PC-3 (cell line): ENCODE measurements around the gene ZNF684. TPM values are rescaled to one million over a fixed set of nuclear protein-coding genes. Genes with fewer than 3 reads are reported as not detected.
"Not testable (repeated sequence)": the region's sequence is repeated elsewhere in the genome, so short reads cannot be mapped to it uniquely, and the experiment has no call there.

Source experiments
- ATAC-seq: fragments of 200-7000 bp; cut with Tn5 transposase; 2 replicates; pipeline ENCODE4 v1.9.1; 2020; ENCODE audit warnings: mild to moderate bottlenecking, moderate library complexity
- BruUV-seq: library from RNA; stranded (reverse); fragments of 400-500 nt; replicated peaks from 2 replicates; lab custom pipeline; 2021; lab: Mats Ljungman, UMichigan
- CTCF ChIA-PET: fragments of 300-600 bp; sonication (Branson Sonifier 250); formaldehyde crosslinking; loops from one replicate; lab custom pipeline; 2022; ENCODE audit warnings: antibody characterized with exemption; lab: Charles Lee
- POLR2A ChIA-PET: fragments of 300-600 bp; sonication (Branson Sonifier 250); formaldehyde crosslinking; loops from one replicate; lab custom pipeline; 2022; ENCODE audit warnings: antibody characterized with exemption; ENCODE audit not compliant: unreplicated experiment; lab: Charles Lee
- DNase-seq: peaks from one replicate; pipeline ENCODE4 v3.0.0-alpha.2; 2015
- H2AFZ ChIP-seq: fragments of 300-600 bp; sonication (generic); 2 replicates; pipeline ENCODE4 v1.6.0; 2016; ENCODE audit warnings: antibody characterized with exemption, low read length
- H3F3A ChIP-seq: fragments of 300-600 bp; sonication (generic); one replicate; pipeline ENCODE4 v1.6.0; 2017; ENCODE audit warnings: antibody characterized with exemption, low read length, control low read depth, mild to moderate bottlenecking; ENCODE audit not compliant: unreplicated experiment
- H3K27ac ChIP-seq: fragments of 300-600 bp; sonication (generic); 2 replicates; pipeline ENCODE4 v1.5.1; 2016; ENCODE audit warnings: mild to moderate bottlenecking, low read length
- H3K27me3 ChIP-seq: fragments of 300-600 bp; sonication (generic); 2 replicates; pipeline ENCODE4 v1.6.1; 2016; ENCODE audit warnings: low read length, mixed read lengths
- H3K36me3 ChIP-seq: fragments of 300-600 bp; sonication (generic); 2 replicates; pipeline ENCODE4 v1.6.1; 2016; ENCODE audit warnings: low read depth, mixed run types, low read length, mixed read lengths
- H3K4me1 ChIP-seq: fragments of 300-600 bp; sonication (generic); 2 replicates; pipeline ENCODE4 v1.5.1; 2016; ENCODE audit warnings: low read length; ENCODE audit not compliant: insufficient read depth
- H3K4me2 ChIP-seq: fragments of 300-600 bp; sonication (generic); 2 replicates; pipeline ENCODE4 v1.6.0; 2016; ENCODE audit warnings: low read length
- H3K4me3 ChIP-seq: fragments of 300-600 bp; sonication (generic); 2 replicates; pipeline ENCODE4 v1.5.1; 2016; ENCODE audit warnings: mild to moderate bottlenecking, low read length, mixed read lengths
- H3K79me2 ChIP-seq: fragments of 300-600 bp; sonication (generic); 2 replicates; pipeline ENCODE4 v1.6.1; 2017; ENCODE audit warnings: low read length, mixed read lengths
- H3K9ac ChIP-seq: fragments of 300-600 bp; sonication (generic); 2 replicates; pipeline ENCODE4 v1.6.0; 2016; ENCODE audit warnings: mild to moderate bottlenecking, low read length
- H3K9me2 ChIP-seq: fragments of 300-600 bp; sonication (generic); replicated peaks from 2 replicates; pipeline ENCODE4 v1.6.1; 2016; ENCODE audit warnings: mixed run types, low read length, mixed read lengths
- H3K9me3 ChIP-seq: fragments of 300-600 bp; sonication (generic); 2 replicates; pipeline ENCODE4 v1.6.1; 2016; ENCODE audit warnings: low read length, mixed read lengths
- H4K20me1 ChIP-seq: fragments of 300-600 bp; sonication (generic); 2 replicates; pipeline ENCODE4 v1.6.1; 2016; ENCODE audit warnings: low read length, mixed read lengths
- EZH2 ChIP-seq: fragments of 300-600 bp; sonication (generic); IDR thresholded peaks from one replicate; pipeline ENCODE4 v1.6.1; 2017; ENCODE audit warnings: antibody characterized with exemption, mild to moderate bottlenecking, low read length; ENCODE audit not compliant: unreplicated experiment
- EZH2phosphoT487 ChIP-seq: fragments of 300-600 bp; sonication (generic); IDR thresholded peaks from 2 replicates; pipeline ENCODE4 v1.6.1; 2018; ENCODE audit warnings: mild to moderate bottlenecking, antibody characterized with exemption, low read length, borderline replicate concordance
- intact Hi-C: fragments of 100-400 bp; cut with micrococcal nuclease; formaldehyde crosslinking; loops from 2 replicates; pipeline ENCODE4 v1.9.0; 2023
- total RNA-seq: library from RNA; depleted of rRNA; stranded (reverse); fragments of >200 nt; gene quantifications from 2 replicates; pipeline ENCODE4 v1.2.3, GENCODE V29; 2014
- TF ChIP-seq, protein P1 (sequence below): fragments of 300-600 bp; sonication (generic); conservative IDR thresholded peaks from 2 replicates; pipeline ENCODE4 v1.5.1; 2017; ENCODE audit warnings: antibody characterized with exemption, low read depth, mild to moderate bottlenecking, low read length

ZNF684 gene
- total RNA-seq, 1 experiment from 2014 or later: 6.0 TPM

DNA sequence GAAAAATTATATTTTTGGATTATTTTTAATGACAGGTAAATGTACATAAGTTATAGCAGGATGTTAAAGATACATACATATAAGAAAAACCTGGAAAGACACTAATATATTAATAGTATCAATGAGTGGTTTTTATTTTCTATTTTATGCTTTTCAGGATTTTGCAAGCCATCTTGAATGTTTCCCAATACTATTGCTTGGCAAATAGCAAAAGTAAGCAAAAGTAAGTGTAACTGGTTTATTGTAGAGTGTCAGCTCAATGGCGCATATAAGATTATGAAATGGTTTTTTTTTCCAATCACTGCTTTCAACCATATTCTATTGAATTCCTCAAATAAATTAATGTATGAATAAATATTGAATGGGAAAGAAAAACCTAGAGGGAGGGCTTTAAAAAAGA is 36.4 kb downstream of the ZNF684 start:
- H3K9ac ChIP-seq: no peak overlapping the region
- no peaks in the 10 kb centered on the region for H3K79me2 ChIP-seq
- ChIA-PET POLR2A (no interaction called here), CTCF (no interaction called here)
- no peak overlapping the region for H3K4me3 ChIP-seq
- H3K36me3 ChIP-seq: no peaks in the 10 kb centered on the region
- no peak overlapping the region for H3K4me2 ChIP-seq
- H3F3A ChIP-seq: no peaks in the 10 kb centered on the region
- TF ChIP-seq, protein P1, sequence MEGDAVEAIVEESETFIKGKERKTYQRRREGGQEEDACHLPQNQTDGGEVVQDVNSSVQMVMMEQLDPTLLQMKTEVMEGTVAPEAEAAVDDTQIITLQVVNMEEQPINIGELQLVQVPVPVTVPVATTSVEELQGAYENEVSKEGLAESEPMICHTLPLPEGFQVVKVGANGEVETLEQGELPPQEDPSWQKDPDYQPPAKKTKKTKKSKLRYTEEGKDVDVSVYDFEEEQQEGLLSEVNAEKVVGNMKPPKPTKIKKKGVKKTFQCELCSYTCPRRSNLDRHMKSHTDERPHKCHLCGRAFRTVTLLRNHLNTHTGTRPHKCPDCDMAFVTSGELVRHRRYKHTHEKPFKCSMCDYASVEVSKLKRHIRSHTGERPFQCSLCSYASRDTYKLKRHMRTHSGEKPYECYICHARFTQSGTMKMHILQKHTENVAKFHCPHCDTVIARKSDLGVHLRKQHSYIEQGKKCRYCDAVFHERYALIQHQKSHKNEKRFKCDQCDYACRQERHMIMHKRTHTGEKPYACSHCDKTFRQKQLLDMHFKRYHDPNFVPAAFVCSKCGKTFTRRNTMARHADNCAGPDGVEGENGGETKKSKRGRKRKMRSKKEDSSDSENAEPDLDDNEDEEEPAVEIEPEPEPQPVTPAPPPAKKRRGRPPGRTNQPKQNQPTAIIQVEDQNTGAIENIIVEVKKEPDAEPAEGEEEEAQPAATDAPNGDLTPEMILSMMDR: no peak
- TF ChIP-seq EZH2 (no peak), EZH2phosphoT487 (no peak)
- no peaks in the 10 kb centered on the region for H3K9me3 ChIP-seq
- H4K20me1 ChIP-seq: no peaks in the 10 kb centered on the region
- H2AFZ ChIP-seq: no peak overlapping the region
- no peak for ATAC-seq
- BruUV-seq: no TSS peak
- H3K27ac ChIP-seq: no peak overlapping the region
- H3K27me3 ChIP-seq: peaks cover 5% of the 10 kb centered on the region
- H3K4me1 ChIP-seq: no peaks in the 10 kb centered on the region
- DNase-seq: no peak
- H3K9me2 ChIP-seq: no peaks in the 10 kb centered on the region
- intact Hi-C loops: no loop called here

DNA sequence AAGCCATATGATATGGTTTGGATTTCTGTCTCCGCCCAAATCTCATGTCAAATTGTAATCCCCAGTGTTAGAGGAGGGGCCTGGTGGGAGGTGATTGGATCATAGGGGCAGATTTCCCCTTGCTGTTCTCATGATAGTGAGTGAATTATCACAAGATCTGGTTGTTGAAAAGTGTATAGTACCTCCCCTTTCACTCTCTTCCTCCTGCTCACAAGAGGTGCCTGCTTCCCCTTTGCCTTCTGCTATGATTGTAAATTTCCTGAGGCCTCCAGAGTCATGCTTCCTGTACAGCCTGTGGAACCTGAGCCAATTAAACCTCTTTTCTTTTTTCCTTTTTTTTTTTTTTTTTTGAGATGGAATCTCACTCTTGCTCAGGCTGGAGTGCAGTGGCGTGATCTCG is 43.4 kb downstream of the ZNF684 start:
- H3K9me3 ChIP-seq, H3K36me3 ChIP-seq, H3K27me3 ChIP-seq, H3F3A ChIP-seq, H2AFZ ChIP-seq, H3K4me3 ChIP-seq, H4K20me1 ChIP-seq, H3K4me2 ChIP-seq, H3K9ac ChIP-seq, BruUV-seq, intact Hi-C loops, CTCF ChIA-PET, H3K9me2 ChIP-seq, H3K4me1 ChIP-seq, POLR2A ChIA-PET, H3K27ac ChIP-seq, H3K79me2 ChIP-seq: not testable (repeated sequence)
- DNase-seq (peak; percentile 4), ATAC-seq (peak; percentile 45; the same call in 1 of the 2 replicates)

DNA sequence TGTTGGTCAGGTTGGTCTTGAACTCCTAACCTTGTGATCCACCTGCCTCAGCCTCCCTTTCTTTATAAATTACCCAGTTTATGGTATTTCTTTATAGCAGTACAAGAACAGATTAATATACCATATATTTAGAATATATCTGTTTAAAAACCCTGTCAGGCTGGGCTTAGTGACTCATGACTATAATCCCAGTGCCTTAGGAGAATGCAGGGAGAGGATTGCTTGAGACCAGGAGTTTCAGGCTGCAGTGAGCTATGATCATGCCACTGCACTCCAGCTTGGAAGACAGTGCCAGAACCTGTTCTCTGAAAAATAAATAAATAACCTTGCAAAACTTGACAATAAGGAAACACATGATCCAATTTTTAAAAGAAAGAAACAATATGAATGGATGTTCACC is 43.9 kb downstream of the ZNF684 start:
- H3K4me3 ChIP-seq: no peak overlapping the region
- CTCF ChIA-PET: no interaction called here
- intact Hi-C loops: no loop called here
- POLR2A ChIA-PET: no interaction called here
- H3K9me2 ChIP-seq: no peaks in the 10 kb centered on the region
- no peak overlapping the region for H2AFZ ChIP-seq
- H3K9me3 ChIP-seq: no peaks in the 10 kb centered on the region
- no TSS peak for BruUV-seq
- no peak overlapping the region for H3K9ac ChIP-seq
- no peaks in the 10 kb centered on the region for H3K4me1 ChIP-seq
- no peaks in the 10 kb centered on the region for H3K27me3 ChIP-seq
- no peak overlapping the region for H3K4me2 ChIP-seq
- DNase-seq: no peak
- H3K27ac ChIP-seq: no peak overlapping the region
- H3K36me3 ChIP-seq: no peaks in the 10 kb centered on the region
- TF ChIP-seq EZH2: no peak
- TF ChIP-seq, protein P1: no peak
- TF ChIP-seq EZH2phosphoT487: no peak
- no peak for ATAC-seq
- H3F3A ChIP-seq: no peaks in the 10 kb centered on the region
- no peaks in the 10 kb centered on the region for H4K20me1 ChIP-seq
- H3K79me2 ChIP-seq: no peaks in the 10 kb centered on the region
